Ascending aorta (tissue), 2 donors: Measurements from ENCODE around the gene ILF2. TPM values are rescaled to one million over a fixed set of nuclear protein-coding genes. Genes with fewer than 3 reads are reported as not detected.

Experiments used
- DNase-seq, 2 donors: peaks; one replicate each; pipeline ENCODE4 v3.0.0-alpha.2; 2019; ENCODE audit warnings: low spot score in 2 of 2
- H3K27ac ChIP-seq, 2 donors: fragments of 200-600 bp; sonication (generic); one replicate each; pipeline ENCODE4 v1.5.1; 2016 to 2017; ENCODE audit warnings: mild to moderate bottlenecking in 1 of 2
- H3K27me3 ChIP-seq: fragments of 200-600 bp; sonication (generic); one replicate; pipeline ENCODE4 v1.5.1; 2017
- H3K36me3 ChIP-seq, 2 donors: fragments of 200-600 bp; sonication (generic); one replicate each; pipeline ENCODE4 v1.5.1; 2016
- H3K4me1 ChIP-seq, 2 donors: fragments of 200-600 bp; sonication (generic); one replicate each; pipeline ENCODE4 v1.5.1; 2016 to 2017; ENCODE audit warnings: mild to moderate bottlenecking in 1 of 2
- H3K4me3 ChIP-seq, 2 donors: fragments of 200-600 bp; sonication (generic); one replicate each; pipeline ENCODE4 v1.5.1; 2016 to 2017; ENCODE audit warnings: mild to moderate bottlenecking in 1 of 2
- H3K9me3 ChIP-seq, 2 donors: fragments of 200-600 bp; sonication (generic); one replicate each; pipeline ENCODE4 v1.5.1; 2016
- CTCF ChIP-seq, 3 experiments: fragments of 200-600 bp in 2 of 3; fragments of 450-650 bp in 1 of 3; sonication (generic) in 2 of 3; IDR thresholded peaks; one replicate each; pipeline ENCODE4 v1.5.1; 2016 to 2019; ENCODE audit warnings: antibody characterized with exemption in 3 of 3, mild to moderate bottlenecking in 1 of 3, moderate library complexity in 1 of 3
- intact Hi-C: fragments of 100-400 bp; cut with DNase I; formaldehyde crosslinking; loops from one replicate; pipeline ENCODE4 v1.15.1; 2023
- total RNA-seq: library from RNA; depleted of rRNA; stranded (reverse); fragments of >200 nt; gene quantifications from one replicate; pipeline ENCODE4 v1.1.0, GENCODE V29; 2016

ILF2 gene
- total RNA-seq, 1 donor from 2014 or later: 37.5 TPM

- Histone ChIP-seq H3K9me3 (no peaks in the 10 kb centered on the region), H3K4me3 (peak overlapping the region; percentile 53 to 75), H3K27ac (peak overlapping the region; percentile 90 to 96), H3K27me3 (no peaks in the 10 kb centered on the region), H3K36me3 (peaks cover 6% of the 10 kb centered on the region in 2 donors), H3K4me1 (peaks cover 7 to 42% of the 10 kb centered on the region in 2 donors)
- TF ChIP-seq CTCF (IDR thresholded peaks at IDR 0.05): no peak
- DNase-seq: no peak
- intact Hi-C loops: loop anchor here (2.0 to 10.0 kb wide), 2 partner anchors 15 to 257 kb away; partner anchors contain the start of genes S100A13 and S100A9
These were observed 58.6 kb downstream of the ILF2 start for GRCh38 chr1:153612111-153612754.

Other genes starting within 250 kb of the ILF2 start
- gene S100A7, start 210.3 kb downstream of the ILF2 start, total RNA-seq: not detected
- 336 TPM for gene S100A6, start 135.0 kb downstream of the ILF2 start, total RNA-seq
- not detected for gene S100A5, start 130.1 kb downstream of the ILF2 start, total RNA-seq
- gene S100A4, start 125.2 kb downstream of the ILF2 start, total RNA-seq: 690 TPM
- not detected for gene S100A3, start 121.7 kb downstream of the ILF2 start, total RNA-seq
- gene S100A2, start 105.1 kb downstream of the ILF2 start, total RNA-seq: not detected
- 364 TPM for gene S100A16, start 57.9 kb downstream of the ILF2 start, total RNA-seq
- gene S100A14, start 54.7 kb downstream of the ILF2 start, total RNA-seq: 1.5 TPM
- 89.7 TPM for gene S100A13, start 43.5 kb downstream of the ILF2 start, total RNA-seq
- not detected for gene S100A1, start 42.6 kb downstream of the ILF2 start, total RNA-seq
- gene CHTOP, start 36.9 kb downstream of the ILF2 start, total RNA-seq: 58.9 TPM
- 61.0 TPM for gene SNAPIN, start 12.3 kb downstream of the ILF2 start, total RNA-seq
- 187 TPM for gene NPR1, start 7.7 kb upstream of the ILF2 start, total RNA-seq
- gene INTS3, start 57.1 kb upstream of the ILF2 start, total RNA-seq: 55.9 TPM
- gene SLC27A3, start 104.4 kb upstream of the ILF2 start, total RNA-seq: 315 TPM